ENCODE data around the gene ADAMTS14.
"Not testable (repeated sequence)": the region's sequence is repeated elsewhere in the genome, so short reads cannot be mapped to it uniquely, and the experiment has no call there.

The ADAMTS14 gene

GRCh38 chr10:70672165-70673042, at the start of gene ADAMTS14:
Gene ADAMTS14, plus strand, starts transcription at chr10:70672506. Its CDS starts 297 bp downstream, at chr10:70672803.
- no peak for TF ChIP-seq CTCF (IDR thresholded peaks at IDR 0.05)
- TF ChIP-seq ZFX (IDR thresholded peaks at IDR 0.05; ENCODE audit: borderline replicate concordance) = no peak
- H3K27ac ChIP-seq = no peak within 1 kb of the TSS

GRCh38 chr10:70622541-70622940, 49.8 kb upstream of the ADAMTS14 start:
- TF ChIP-seq ZFX (IDR thresholded peaks at IDR 0.05; ENCODE audit: borderline replicate concordance) (no peak), CTCF (IDR thresholded peaks at IDR 0.05) (no peak)
- no peak overlapping the region for H3K27ac ChIP-seq

GRCh38 chr10:70622981-70623844, 49.1 kb upstream of the ADAMTS14 start:
- TF ChIP-seq ZFX (IDR thresholded peaks at IDR 0.05; ENCODE audit: borderline replicate concordance) (no peak), CTCF (IDR thresholded peaks at IDR 0.05) (no peak)
- H3K27ac ChIP-seq = no peak overlapping the region

- no peak for TF ChIP-seq CTCF (IDR thresholded peaks at IDR 0.05)
- no peak for TF ChIP-seq ZFX (IDR thresholded peaks at IDR 0.05; ENCODE audit: borderline replicate concordance)
- no peak overlapping the region for H3K27ac ChIP-seq
Observed at GRCh38 chr10:70626056-70626455, 46.2 kb upstream of the ADAMTS14 start.

GRCh38 chr10:70629338-70629737, 43.0 kb upstream of the ADAMTS14 start:
- TF ChIP-seq ZFX (IDR thresholded peaks at IDR 0.05; ENCODE audit: borderline replicate concordance) (no peak), CTCF (IDR thresholded peaks at IDR 0.05) (no peak)

GRCh38 chr10:70631735-70632134, 40.6 kb upstream of the ADAMTS14 start:
- H3K27ac ChIP-seq = not testable (repeated sequence)

More at GRCh38 chr10:70629338-70629737, 43.0 kb upstream of the ADAMTS14 start:
- H3K27ac ChIP-seq = no peak overlapping the region

GRCh38 chr10:70634011-70634410, 38.3 kb upstream of the ADAMTS14 start:
- TF ChIP-seq ZFX (IDR thresholded peaks at IDR 0.05; ENCODE audit: borderline replicate concordance) (no peak), CTCF (IDR thresholded peaks at IDR 0.05) (no peak)
- H3K27ac ChIP-seq = no peak overlapping the region

- not testable (repeated sequence) for H3K27ac ChIP-seq
Observed at GRCh38 chr10:70634515-70634914, 37.8 kb upstream of the ADAMTS14 start.

- not testable (repeated sequence) for H3K27ac ChIP-seq
Observed at GRCh38 chr10:70639640-70640383, 32.5 kb upstream of the ADAMTS14 start.

- not testable (repeated sequence) for H3K27ac ChIP-seq
Observed at GRCh38 chr10:70643272-70643671, 29.0 kb upstream of the ADAMTS14 start.

- H3K27ac ChIP-seq = not testable (repeated sequence)
Observed at GRCh38 chr10:70644959-70645358, 27.3 kb upstream of the ADAMTS14 start.

Data from 22Rv1 (cell line).